GM21576 (cell line): ENCODE measurements around the gene FARP1.
"Not testable (repeated sequence)": the region's sequence is repeated elsewhere in the genome, so short reads cannot be mapped to it uniquely, and the experiment has no call there.

ENCODE experiments used
- ATAC-seq: cut with Tn5 transposase; IDR thresholded peaks from one replicate; pipeline ENCODE4 v1.9.1; 2021; ENCODE audit warnings: mild to moderate bottlenecking, moderate library complexity; ENCODE audit not compliant: unreplicated experiment

The FARP1 gene

DNA sequence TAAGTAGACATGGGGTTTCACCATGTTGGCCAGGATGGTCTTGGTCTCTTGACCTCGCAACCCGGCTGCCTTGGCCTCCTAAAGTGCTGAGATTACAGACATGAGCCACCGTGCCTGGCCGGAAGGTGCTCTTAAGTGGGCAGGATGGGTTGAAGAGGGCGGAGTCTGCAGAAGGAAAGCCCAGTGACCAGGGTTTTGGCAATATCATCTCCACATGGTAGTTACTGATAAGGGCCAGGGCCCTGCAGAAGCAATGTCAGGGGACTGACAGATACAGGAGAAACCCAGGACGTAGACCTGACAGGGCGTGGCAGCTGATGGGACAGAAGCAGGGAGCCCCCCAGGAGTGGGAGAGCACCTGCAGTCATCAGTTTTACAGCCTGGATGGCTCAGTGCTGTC is 79.9 kb downstream of the FARP1 start:
- no peak for ATAC-seq

DNA sequence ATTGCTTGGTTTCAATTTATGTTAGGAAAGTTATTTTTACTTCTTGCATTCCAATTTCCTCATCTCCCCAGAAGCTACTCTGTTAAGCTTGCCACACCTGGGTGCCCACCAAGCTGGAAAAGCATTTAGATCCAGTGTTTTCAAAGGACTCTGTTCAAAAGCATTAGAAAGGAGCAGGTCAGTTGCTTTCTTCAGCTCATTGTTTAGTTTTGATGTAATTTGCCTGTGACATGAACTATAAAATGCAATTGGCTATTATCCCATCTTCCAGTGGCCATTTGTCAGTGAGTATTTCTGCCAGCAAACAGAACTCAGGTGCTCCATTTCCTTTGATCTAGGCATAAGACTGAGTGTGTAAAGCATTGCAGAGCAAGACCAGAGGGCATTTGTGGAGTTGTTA is 80.8 kb downstream of the FARP1 start:
- no peak for ATAC-seq

DNA sequence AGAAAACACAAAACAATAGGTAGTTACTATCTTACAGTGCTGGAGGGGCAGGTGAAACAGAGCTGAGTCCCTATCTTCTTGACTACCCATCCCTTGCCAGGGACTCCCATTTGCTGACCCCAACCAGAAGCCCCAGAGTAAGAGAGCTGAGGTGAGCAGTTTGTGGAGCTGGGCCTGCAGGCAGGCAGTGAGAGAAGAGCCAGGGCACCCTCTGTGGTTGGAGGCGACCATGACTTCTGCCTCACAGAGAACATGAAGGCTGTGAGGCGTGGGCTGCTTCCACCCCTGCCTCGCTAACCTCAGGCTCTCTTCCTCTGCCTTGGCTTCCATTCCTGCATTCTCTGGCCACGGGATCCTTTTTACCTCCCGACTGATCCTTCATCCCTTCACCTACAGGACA is 81.7 kb downstream of the FARP1 start:
- ATAC-seq, result no peak

DNA sequence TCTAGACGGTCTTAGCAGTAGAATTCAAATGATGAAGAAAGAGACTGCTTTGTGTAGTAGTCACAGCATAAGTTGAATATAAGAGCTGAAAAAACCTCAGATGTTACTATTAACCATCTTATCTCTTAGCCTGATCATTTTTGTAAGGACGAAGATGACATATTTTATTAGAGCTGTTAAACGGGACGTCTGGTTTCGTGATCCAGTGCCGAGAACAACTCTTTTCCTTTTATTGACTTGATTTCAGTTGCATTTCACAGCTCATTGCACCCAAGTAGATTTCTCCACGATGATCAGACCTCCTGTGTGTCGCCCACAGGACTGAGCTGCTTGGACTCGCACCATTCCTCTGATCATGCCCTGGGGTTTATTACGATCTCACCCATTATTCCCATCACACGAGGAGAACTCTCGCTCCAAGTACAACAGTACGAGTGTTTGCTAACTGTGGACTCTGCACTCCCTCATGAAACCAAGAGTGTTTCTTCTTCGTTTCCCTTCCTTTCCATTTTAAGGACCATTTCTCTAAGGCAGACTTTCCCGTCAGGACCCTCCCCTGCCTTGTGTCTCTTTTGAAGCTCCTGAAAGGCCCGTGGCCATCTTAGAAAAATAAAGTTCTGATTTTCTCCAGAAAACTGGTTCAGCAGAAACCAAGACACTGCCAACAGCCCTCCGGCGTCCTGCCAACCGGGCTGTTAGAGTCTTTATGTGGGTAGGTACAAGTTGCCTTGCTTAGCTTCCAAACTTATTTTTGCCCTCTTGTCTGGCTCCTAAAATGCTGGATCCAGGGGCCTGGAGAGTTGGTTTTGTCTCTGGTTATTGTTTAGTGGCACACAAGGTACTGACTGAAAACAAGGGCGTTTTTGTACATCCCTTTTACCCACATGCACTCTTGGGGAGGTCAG is 82.4 kb downstream of the FARP1 start:
- no peak for ATAC-seq

DNA sequence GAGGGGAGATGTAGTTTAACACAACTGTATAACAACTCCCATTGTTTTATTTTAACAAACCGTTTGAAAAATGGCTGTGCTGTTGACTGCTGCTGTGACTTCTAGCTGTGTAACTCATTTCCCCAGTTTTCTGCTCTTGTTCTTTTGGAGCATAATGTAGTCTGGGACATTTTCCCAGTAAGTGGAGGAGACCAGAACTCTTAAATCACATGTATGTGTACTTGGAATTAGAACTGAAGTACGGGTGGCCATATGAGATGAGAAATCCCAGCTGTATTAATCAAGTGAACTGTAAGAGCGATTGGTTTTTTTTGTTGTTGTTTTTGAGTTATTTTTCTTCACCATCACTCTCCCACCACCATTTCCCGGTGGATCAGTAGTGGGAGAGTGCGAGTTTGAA is 83.6 kb downstream of the FARP1 start:
- ATAC-seq, result no peak

DNA sequence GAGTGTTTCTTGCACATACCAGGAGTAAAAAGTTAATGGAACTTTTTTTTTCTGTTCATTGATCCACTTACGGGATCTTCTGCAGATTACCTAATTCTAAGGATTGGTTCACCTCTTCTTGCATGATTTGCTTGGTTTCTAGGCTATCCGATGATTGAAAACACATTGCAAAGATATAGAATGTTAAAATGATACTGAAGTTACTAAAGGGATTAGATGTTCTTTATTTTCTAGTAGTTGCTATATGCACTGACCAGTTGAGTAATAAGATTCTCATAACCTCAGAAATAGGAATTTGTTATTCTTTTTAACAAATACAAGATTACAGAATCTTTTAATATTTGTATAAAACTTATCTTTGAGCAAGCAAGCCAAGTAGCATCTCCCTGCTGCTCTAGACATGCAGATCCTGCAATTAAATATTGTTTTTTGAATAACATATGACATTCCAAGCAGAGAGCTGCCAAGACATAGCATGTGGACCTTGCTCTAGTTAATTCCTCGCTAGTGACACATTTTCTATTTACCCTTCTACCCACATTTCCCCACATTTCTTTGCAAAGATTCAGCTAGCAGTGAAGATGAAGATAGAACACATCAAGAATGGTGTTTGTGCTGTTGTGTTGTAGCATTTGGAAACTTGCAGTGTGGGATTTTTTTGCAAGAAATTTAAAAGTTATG is 85.9 kb downstream of the FARP1 start:
- no peak for ATAC-seq

DNA sequence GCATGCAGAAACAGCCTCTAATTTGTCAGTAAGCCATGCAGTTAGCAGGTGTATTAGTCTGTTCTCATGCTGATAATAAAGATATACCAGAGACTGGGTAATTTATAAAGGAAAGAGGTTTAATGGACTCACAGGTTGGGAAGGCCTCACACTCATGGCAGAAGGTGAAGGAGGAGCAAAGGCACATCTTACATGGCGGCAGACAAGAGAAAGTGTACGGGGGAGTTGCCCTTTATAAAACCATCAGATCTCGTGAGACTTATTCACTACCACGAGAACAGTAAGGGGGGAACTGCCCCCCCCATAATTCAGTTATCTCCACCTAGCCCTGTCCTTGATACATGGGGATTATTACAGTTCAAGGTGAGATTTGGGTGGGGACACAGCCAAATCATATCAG is 87.9 kb downstream of the FARP1 start:
- not testable (repeated sequence) for ATAC-seq

DNA sequence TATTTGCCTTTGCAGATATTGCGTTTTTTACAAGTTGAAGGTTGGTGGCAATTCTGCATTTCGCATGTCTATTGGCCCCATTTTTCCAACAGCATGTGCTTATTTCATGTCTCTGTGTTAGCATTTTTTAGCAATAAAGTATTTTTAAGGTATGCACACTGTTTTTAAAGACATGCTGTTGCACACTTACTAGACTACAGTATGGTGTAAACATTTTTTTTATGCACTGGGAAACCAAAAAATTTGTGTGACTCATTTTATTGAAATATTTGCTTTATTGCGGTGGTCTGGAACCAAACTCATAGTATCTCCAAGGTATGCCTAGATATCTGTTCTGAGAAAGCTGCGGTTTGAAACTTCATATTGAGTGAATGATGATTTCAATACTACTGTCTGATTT is 89.6 kb downstream of the FARP1 start:
- no peak for ATAC-seq

DNA sequence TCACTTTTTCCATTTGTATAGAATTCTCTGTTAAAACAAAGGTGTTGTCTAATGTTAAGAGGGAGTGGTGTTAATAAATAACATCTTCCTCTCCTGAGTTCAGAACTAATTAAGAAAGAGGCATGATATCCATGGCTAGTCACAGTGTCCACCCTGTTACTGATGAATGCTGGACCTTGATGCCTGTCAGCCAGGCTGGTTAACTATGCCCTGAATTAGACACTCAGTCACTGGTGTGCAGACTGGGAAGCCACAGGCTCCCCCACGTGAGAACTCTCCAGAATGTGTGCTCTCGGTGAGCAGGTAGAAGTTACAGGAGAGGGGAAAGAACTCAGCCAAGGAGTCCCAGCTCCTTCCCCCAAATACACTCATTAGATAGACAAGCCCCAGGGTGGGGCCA is 90.2 kb downstream of the FARP1 start:
- no peak for ATAC-seq

DNA sequence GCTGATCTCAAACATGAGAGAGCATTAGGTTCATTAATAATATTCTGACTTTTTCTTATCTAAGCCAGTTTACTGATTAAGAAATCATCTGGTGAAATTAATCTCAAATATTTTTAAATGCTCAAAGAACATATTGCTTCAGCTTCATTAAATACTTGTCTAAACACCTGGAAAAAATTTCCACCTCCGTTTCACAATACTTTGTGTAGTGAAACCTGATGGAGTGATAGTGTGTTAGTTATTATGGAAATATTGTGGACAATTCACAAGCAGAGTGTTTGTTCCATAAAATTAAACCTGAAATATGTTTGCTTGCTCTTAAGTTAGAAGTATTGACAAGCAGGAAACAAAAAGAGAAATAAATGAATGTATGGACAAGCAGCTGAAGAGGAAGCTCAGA is 91.5 kb downstream of the FARP1 start:
- ATAC-seq, result no peak

DNA sequence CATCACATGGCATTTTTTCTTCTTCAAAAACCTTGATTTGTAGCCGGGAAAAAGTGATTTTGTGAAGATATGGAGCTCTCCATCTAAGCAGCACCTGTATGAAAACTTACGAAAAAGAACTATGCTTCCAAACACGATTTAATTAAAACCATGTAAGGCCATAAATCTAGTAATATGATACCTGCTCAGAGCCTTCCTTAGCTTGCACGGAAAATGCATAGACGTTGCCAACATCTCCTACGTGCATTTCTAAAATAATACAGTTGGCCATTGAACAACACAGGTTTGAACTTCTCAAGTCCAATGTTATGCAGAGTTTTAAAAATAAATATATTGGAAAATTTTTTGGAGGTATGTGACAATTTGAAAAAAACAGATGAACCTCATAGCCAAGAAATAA is 93.3 kb downstream of the FARP1 start:
- no peak for ATAC-seq

DNA sequence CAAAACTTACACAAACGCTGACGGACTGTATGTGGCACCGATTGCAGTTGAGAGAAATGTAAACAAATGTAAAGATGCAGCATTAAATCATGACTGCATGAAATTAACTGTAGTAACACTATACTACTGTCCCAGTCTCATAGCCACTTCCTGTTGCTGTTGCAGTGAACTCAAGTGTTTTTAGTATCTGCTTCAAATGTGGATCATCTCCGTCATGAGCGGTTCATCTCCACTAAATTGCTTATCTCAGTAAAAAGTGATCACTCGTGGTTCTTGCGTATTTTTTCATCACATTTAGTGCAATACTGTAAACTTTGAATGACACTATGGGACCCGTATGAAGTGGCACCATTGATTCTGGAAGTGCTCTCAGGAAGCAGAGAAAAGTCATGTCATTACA is 94.4 kb downstream of the FARP1 start:
- ATAC-seq, result no peak

DNA sequence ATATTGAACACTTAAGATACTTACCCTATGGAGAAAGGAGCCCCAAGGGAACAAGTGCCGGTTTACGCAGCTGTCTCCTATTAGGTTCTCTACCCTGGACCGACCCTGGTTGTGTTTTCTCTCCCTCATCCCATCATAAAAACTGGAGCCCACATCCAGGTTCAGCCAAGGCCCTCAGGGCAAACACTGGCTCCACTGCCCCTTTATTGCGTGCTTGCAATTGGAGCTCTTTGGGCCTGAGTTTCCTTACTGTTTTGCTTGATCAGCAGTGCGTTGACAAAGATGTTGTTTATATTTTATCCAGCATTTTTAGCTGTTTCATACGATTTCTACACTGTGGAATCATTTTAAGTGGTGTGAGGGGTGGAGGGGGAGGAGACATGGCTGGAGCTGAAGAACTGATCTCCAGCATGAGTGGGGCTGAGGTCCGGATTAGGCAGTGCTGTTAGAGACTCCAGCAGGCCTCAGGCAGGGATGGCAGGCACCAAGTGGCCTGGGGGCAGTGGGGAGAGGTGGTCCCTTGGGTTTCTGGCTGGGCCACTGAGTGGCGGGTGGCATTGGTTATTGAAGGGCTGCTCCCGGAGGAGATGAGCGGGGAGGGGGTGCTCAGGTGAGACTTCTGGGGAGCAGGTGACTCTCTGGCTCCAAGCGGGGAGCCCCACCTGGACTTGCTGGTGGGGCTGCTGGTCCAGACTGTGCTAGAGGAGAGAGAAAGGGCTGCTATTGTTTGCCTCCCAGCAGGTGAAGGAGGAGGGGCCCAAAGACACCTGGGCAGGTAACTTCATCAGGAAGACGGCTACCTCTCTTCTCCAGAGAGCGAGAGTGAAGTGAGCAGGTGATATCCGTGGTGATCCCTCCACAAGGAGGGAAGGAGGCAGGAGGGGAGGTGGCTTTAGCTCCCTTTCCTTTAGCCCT is 96.5 kb downstream of the FARP1 start:
- ATAC-seq, result no peak

DNA sequence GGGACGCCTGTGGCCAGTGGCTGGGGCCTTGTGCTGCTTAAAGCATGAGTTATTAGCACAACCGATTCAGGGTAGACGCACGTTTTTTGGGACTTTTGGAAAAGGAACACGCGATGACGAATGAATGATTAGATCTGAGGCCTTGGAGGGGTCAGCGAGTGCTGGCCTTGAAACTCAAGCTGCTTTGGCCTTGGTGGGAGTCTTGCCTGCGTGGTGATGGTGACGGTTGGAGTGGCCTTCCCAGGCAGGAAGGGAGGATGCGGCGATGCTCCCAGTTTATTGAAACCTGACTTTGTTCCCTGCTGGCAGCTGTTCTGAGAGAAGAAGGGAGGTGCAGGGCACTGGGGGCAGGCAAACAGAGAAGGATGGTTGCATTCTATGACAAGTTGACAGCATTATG is 97.2 kb downstream of the FARP1 start:
- no peak for ATAC-seq

DNA sequence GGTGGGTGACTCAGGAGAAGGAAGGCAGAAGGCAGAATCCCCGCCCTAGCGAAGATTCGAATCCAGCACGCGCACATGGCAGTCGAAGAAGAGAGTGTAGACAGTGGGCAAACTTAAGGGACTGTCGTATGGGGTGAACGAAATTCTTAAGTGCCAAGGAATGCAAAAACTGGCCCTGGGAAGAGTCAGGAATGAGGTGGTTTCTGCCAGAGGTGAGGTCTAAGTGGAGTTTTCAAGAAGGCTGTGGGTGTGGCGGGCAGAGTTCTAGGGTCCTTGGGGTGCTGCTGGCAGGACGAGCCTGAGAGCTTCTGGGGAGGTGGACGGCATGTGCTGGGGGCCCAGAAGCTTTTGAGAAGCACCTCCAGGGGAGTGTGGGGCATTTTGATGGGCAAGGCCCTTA is 98.1 kb downstream of the FARP1 start:
- ATAC-seq, result no peak

DNA sequence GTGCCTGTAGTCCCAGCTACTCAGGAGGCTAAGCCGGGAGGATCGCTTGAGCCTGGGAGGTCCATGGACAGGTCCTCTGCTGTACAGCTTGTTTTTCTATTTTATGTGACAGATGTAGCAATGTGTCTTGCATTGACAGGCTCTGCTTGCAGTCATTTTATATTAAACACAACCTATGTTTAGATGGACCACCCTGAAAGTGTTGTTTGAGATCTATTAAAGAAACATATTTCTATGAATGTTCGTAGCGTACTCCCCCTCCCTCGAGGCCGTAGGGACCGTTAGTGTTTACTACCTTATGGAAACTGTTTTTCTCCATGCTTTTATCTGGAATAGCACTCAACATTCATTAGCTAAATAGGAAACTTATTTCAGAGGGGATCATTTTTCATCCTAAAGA is 99.1 kb downstream of the FARP1 start:
- ATAC-seq, result no peak

DNA sequence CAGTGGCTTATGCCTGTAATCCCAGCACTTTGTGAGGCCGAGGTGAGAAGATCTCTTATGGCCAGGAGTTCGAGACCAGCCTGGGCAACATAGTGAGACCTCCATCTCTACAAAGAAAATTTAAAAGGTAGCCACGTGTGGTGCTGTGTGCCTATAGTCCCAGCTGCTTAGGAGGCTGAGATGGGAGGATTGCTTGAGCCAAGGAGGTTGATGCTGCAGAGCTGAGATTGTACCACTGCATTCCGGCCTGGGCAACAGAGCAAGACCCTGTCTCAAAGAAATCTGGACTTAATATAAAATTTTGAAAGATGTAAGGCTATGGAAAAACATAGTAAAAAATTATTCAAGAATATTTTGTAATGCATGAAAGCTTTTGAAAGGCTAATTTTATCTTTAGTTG is 99.5 kb downstream of the FARP1 start:
- ATAC-seq, result no peak

DNA sequence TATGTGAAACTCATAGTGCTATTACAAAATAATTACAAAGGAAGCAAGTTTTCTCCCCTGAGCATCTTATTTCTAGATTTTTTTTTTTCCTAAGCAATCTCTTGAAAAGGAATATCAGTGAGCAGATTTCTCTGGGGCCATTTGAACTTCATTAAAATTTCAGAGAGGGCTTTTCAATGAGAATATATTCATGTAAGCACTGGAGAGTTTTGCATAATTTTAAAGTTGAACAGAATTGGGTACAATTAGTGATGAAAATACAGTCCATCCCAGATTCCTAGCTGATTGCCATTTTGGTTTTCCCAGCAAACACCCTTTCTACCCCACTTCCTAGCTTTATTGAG is 101.0 kb downstream of the FARP1 start:
- ATAC-seq, result no peak

DNA sequence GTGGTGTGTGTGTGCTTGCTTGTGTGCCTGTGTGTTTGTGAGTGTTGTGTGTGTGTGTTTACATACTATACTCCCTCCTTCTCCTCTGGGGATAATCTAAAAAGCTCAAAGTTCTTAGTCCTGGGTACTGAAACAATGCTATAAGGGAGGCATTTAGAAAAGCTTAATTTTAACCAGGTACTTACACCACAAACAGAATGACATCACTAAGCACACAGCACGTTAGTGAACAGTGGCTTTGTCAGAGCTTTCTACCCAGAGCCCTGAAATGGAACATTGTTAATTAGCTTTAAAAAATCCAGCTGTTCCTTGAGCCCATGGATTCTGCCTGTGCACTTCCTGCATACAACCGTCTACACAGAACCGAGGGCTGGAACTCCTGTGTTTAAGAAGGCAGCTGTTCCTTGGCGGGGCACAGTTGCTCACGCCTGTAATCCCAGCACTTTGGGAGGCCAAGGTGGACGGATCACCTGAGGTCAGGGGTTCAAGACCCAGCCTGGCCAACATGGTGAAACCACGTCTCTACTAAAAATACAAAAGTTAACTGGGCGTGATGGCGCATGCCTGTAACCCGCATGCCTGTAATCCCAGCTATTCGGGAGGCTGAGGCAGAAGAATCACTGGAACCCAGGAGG is 103.8 kb downstream of the FARP1 start:
- ATAC-seq, result no peak

DNA sequence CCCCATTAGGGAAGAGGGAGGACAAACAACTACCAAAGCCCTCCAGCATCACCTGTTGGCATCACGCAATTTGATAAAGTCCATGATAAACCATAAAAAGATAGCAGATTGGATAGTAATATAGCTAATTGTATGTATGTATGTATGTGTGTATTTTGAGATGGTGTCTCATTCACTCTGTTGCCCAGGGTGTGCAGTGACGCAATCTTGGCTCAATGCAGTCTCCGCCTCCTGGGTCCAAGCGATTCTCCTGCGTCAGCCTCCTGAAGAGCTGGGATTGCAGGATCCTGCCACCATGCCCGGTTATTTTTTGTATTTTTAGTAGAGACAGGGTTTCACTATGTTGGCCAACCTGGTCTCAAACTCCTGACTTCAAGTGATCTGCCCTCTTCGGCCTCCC is 108.8 kb downstream of the FARP1 start:
- no peak for ATAC-seq

DNA sequence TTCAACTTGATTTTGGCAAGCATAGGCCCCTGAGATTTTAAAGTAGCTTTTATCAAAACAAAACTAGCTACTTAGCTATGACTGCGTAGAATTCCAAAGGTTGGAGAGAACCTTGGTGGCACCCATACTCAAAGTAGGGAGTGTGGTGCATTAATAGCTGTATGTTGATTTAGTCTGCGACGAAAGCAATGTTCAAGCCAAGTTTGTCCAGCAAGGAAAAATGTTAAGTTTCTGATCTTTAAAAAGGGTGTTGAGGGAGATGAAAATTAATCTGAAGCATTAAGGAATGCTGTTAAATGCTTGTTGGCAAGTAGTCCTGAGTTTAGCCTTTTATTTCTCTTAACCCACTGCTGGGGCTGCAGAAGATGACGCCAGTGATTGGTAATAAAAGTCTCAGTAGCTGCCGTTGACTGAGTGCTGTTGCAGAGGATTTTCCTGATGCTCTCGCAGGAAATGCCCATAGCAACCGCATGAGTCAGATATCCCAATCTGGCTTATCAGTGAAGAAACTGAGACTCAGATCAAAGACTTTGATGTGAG is 110.1 kb downstream of the FARP1 start:
- ATAC-seq, result no peak
